Prostate gland (tissue), 2 donors: ENCODE results near the gene CDKN1A. TPM values are rescaled to one million over a fixed set of nuclear protein-coding genes. Genes with fewer than 3 reads are reported as not detected.

Experiments
- DNase-seq: peaks from one replicate; pipeline ENCODE4 v3.0.0-alpha.2; 2019; ENCODE audit warnings: low spot score
- H3K27ac ChIP-seq, 2 donors: fragments of 200-600 bp; sonication (generic); 2 replicates each; pipeline ENCODE4 v1.5.1; 2017 to 2019
- H3K27me3 ChIP-seq: fragments of 200-600 bp; sonication (generic); replicated peaks from 2 replicates; pipeline ENCODE4 v1.5.1; 2019; ENCODE audit not compliant: insufficient read depth
- H3K36me3 ChIP-seq, 2 donors: fragments of 200-600 bp; sonication (generic); 1 replicate in 1 of 2; 2 replicates in 1 of 2; pipeline versions ENCODE4 v1.5.1 to v1.8.1; 2017 to 2019
- H3K4me1 ChIP-seq: fragments of 200-600 bp; sonication (generic); replicated peaks from 2 replicates; pipeline ENCODE4 v1.5.1; 2019
- H3K4me3 ChIP-seq, 2 donors: fragments of 200-600 bp; sonication (generic); 2 replicates each; pipeline ENCODE4 v1.5.1; 2017 to 2019
- H3K9me3 ChIP-seq: fragments of 200-600 bp; sonication (generic); 2 replicates; pipeline ENCODE4 v1.5.1; 2017
- POLR2A ChIP-seq: fragments of 450-650 bp; IDR thresholded peaks from one replicate; pipeline ENCODE4 v1.6.1; 2016; ENCODE audit warnings: antibody characterized with exemption, mild to moderate bottlenecking
- POLR2AphosphoS5 ChIP-seq: sonication (generic); formaldehyde crosslinking; IDR thresholded peaks from one replicate; pipeline ENCODE4 v1.6.1; 2017; ENCODE audit warnings: antibody characterized with exemption
- WGBS: methylation state at CpG from one replicate; pipeline ENCODE4 v1.1.5; 2018; 5-methylcytosine and 5-hydroxymethylcytosine counted together
- intact Hi-C: fragments of 100-400 bp; cut with DNase I; formaldehyde crosslinking; loops from one replicate; pipeline ENCODE4 v1.14.2; 2022
- total RNA-seq, 2 donors: library from RNA; depleted of rRNA; stranded (reverse); fragments of >200 nt; gene quantifications; one replicate each; pipeline ENCODE4 v1.1.0, GENCODE V29; 2016
- TF ChIP-seq, protein P1 (sequence below), 4 experiments: fragments of 200-600 bp in 2 of 4; fragments of 450-650 bp in 2 of 4; sonication (generic) in 2 of 4; IDR thresholded peaks; 1 replicate in 3 of 4; 2 replicates in 1 of 4; pipeline ENCODE4 v1.5.1; 2016 to 2019; ENCODE audit warnings: antibody characterized with exemption in 4 of 4, mild to moderate bottlenecking in 2 of 4, moderate library complexity in 2 of 4

Gene CDKN1A
- total RNA-seq, 2 donors from 2014 or later, result 69.7 to 148 TPM

DNA sequence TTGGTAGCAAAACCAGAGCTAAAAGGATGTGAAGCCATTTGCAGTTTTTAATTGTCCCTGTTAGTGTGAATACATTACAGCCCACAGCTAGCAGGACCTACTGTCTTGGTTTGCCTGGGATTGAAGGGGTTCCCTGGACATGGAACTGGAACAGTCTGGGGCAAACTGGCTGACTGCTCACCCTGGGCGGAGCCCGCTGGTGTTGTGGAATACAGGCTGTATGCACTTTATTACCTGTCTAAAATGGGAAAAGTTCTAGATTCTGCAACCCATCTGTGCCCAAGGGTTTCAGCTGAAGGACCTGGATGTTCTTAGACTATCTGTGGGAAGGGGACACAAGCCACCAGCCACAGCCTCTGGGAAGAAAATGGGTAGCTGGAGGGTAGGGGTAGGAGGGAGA lies 12.2 kb upstream of the CDKN1A start:
- 94% methylated on average over 2 of the region's 2 CpGs for WGBS
- DNase-seq, result no peak

DNA sequence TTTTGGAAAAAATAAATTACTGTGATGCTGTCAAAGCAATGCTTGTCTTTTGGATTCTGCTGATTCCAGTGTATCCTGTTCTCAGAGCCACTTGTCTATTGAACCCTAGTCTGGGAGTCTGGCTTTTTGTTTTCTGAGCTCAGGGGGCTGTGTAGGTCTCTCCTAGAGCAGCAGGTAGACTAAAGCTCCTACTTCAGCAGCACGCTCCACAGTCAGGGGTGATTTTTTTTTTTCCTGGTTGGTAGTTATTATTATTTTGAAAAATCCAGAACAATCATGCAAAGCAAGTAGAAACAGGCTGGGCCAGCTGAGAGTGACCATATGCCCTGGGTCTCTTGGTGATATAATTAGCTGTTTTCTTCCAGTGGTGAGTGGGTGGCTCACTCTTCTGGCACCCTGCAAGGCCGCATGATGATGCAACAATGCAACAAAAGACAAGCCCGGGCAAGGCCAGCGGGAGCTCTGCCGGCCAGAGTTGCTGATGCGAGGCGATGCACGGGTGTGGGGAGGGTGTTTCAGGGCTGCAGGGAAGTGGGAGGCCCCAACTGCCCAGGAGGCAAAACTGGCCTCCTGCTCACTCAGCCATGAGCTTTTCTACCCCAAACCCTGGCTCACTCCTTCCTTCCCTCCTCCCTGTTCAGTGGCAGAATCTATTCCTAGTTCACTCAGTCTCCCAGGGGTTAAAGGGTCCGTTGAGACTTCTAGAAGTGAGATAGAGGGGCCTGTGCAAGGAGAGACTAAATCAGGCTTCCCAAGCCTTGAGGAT lies 11.5 kb upstream of the CDKN1A start:
- H3K27ac ChIP-seq, result peak overlapping the region in 1 of 2 donors; percentile 38
- DNase-seq, result peak; percentile 79

More for the DNA sequence above, 12.2 kb upstream of the CDKN1A start:
- intact Hi-C loops, result no loop called here
- H3K4me1 ChIP-seq, result no peaks in the 10 kb centered on the region
- H3K27ac ChIP-seq, result no peak overlapping the region
- no peaks in the 10 kb centered on the region for H3K9me3 ChIP-seq
- no peaks in the 10 kb centered on the region for H3K36me3 ChIP-seq
- H3K4me3 ChIP-seq, result no peak overlapping the region
- TF ChIP-seq POLR2AphosphoS5, result no peak
- no peak for TF ChIP-seq POLR2A
- TF ChIP-seq, protein P1, sequence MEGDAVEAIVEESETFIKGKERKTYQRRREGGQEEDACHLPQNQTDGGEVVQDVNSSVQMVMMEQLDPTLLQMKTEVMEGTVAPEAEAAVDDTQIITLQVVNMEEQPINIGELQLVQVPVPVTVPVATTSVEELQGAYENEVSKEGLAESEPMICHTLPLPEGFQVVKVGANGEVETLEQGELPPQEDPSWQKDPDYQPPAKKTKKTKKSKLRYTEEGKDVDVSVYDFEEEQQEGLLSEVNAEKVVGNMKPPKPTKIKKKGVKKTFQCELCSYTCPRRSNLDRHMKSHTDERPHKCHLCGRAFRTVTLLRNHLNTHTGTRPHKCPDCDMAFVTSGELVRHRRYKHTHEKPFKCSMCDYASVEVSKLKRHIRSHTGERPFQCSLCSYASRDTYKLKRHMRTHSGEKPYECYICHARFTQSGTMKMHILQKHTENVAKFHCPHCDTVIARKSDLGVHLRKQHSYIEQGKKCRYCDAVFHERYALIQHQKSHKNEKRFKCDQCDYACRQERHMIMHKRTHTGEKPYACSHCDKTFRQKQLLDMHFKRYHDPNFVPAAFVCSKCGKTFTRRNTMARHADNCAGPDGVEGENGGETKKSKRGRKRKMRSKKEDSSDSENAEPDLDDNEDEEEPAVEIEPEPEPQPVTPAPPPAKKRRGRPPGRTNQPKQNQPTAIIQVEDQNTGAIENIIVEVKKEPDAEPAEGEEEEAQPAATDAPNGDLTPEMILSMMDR (IDR thresholded peaks at IDR 0.05), result no peak
- H3K27me3 ChIP-seq, result no peaks in the 10 kb centered on the region

DNA sequence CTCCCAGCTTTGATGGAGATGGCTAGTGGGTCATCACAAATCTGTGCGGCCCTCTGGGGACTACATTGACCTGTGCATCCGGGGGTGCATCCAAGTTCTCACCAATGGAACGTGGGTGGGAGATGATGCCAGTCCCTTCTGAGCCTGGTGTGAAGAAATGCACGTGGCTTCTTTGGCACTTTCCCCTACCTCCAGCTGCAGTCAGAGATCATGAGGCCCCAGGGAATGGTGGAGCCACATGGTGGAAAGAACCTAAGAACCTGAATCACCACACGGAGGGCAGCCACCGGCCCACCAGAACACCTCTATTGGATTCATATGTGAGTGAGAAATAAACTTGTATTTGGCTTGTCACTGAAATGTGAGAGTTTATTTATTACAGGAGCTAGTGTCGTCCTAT lies 9.9 kb upstream of the CDKN1A start:
- Histone ChIP-seq H3K9me3 (no peaks in the 10 kb centered on the region), H3K36me3 (no peaks in the 10 kb centered on the region), H3K27me3 (no peaks in the 10 kb centered on the region), H3K4me1 (no peaks in the 10 kb centered on the region), H3K4me3 (no peak overlapping the region), H3K27ac (no peak overlapping the region)
- DNase-seq, result no peak
- intact Hi-C loops, result no loop called here
- 81% methylated on average over 7 of the region's 7 CpGs for WGBS
- TF ChIP-seq, protein P1 (IDR thresholded peaks at IDR 0.05), result no peak
- no peak for TF ChIP-seq POLR2A
- no peak for TF ChIP-seq POLR2AphosphoS5

More for the DNA sequence above, 11.5 kb upstream of the CDKN1A start:
- 45% methylated on average over 9 of the region's 9 CpGs for WGBS
- no peaks in the 10 kb centered on the region for H3K4me1 ChIP-seq
- H3K27me3 ChIP-seq, result no peaks in the 10 kb centered on the region
- TF ChIP-seq, protein P1 (IDR thresholded peaks at IDR 0.05), result peak in 1 of 4 experiments; percentile 16
- TF ChIP-seq POLR2A, result peak; percentile 17
- peak; percentile 79 for TF ChIP-seq POLR2AphosphoS5
- H3K36me3 ChIP-seq, result no peaks in the 10 kb centered on the region
- intact Hi-C loops, result no loop called here
- no peaks in the 10 kb centered on the region for H3K9me3 ChIP-seq
- no peak overlapping the region for H3K4me3 ChIP-seq

DNA sequence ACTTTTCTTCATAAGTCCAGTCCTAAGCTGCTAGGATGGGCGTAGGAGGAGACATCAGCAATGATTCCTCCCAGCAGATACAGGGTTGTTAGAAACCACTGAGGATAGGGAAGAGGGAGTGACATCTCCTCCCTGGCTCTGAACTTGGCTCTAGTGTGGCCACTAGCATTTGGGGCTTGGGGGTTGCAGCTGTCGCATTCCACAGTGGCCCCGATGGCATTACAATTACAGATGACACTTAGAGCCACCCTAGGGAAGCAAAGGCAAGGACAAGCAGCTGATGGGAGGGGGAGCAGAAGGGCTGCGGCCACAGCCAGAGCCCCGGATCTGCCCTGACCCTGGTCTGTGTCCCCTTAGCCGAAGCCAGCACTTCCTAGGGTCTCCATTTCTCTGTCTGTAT lies 9.5 kb upstream of the CDKN1A start:
- no peak overlapping the region for H3K4me3 ChIP-seq
- no peaks in the 10 kb centered on the region for H3K4me1 ChIP-seq
- no peak for DNase-seq
- no peaks in the 10 kb centered on the region for H3K9me3 ChIP-seq
- no peaks in the 10 kb centered on the region for H3K36me3 ChIP-seq
- 85% methylated on average over 6 of the region's 6 CpGs for WGBS
- intact Hi-C loops, result no loop called here
- H3K27me3 ChIP-seq, result no peaks in the 10 kb centered on the region
- TF ChIP-seq POLR2A, result no peak
- TF ChIP-seq, protein P1 (IDR thresholded peaks at IDR 0.05), result no peak
- TF ChIP-seq POLR2AphosphoS5, result no peak
- no peak overlapping the region for H3K27ac ChIP-seq

DNA sequence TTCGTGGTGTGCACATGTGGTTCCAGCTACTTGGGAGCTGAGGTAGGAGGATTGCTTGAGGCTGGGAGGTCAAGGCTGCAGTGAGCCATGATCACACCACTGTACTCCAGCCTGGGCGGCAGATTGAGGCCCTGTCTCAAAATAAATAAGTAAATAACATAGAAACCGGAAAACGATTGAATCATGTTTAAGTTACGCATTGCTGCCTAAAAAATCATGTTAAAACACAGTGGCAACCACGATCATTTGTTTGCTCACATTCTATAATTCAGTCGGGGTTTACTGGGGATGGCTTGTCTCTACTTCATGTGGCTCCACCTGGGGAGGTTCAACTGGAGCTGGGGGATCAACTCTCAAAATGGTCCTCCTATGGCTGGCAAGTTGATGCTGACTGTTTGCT lies 8.2 kb upstream of the CDKN1A start:
- intact Hi-C loops, result no loop called here
- Histone ChIP-seq H3K27ac (no peak overlapping the region), H3K9me3 (no peaks in the 10 kb centered on the region), H3K4me1 (no peaks in the 10 kb centered on the region), H3K4me3 (no peak overlapping the region), H3K36me3 (no peaks in the 10 kb centered on the region), H3K27me3 (no peaks in the 10 kb centered on the region)
- no peak for TF ChIP-seq POLR2AphosphoS5
- TF ChIP-seq POLR2A, result no peak
- TF ChIP-seq, protein P1 (IDR thresholded peaks at IDR 0.05), result no peak
- DNase-seq, result no peak
- 87% methylated on average over 7 of the region's 7 CpGs for WGBS
